HEK293T (cell line): ENCODE measurements around the gene AKT2.

Experiments used
- CTCF ChIA-PET: fragments of 350-600 bp; formaldehyde crosslinking; extraction: SDS; loops from one replicate; lab custom pipeline; 2021; ENCODE audit warnings: antibody characterized with exemption, inconsistent platforms; lab: Yijun Ruan, JAX
- POLR2A ChIA-PET: fragments of 350-600 bp; formaldehyde crosslinking; extraction: SDS; loops from one replicate; lab custom pipeline; 2020; ENCODE audit warnings: antibody characterized with exemption, inconsistent platforms; lab: Yijun Ruan, JAX
- DNase-seq: peaks from one replicate; pipeline ENCODE4 v3.0.0; 2012; ENCODE audit warnings: mixed read lengths; ENCODE audit errors: extremely low spot score
- ARNT ChIP-seq: fragments of 450-650 bp; IDR thresholded peaks from 2 replicates; pipeline ENCODE4 v1.6.1; 2017; ENCODE audit warnings: mild to moderate bottlenecking
- BHLHE40 ChIP-seq: fragments of 450-650 bp; IDR thresholded peaks from 2 replicates; pipeline ENCODE4 v1.6.1; 2016; ENCODE audit warnings: mild to moderate bottlenecking, moderate library complexity, borderline replicate concordance
- CTBP1 ChIP-seq: fragments of 450-650 bp; IDR thresholded peaks from 2 replicates; pipeline ENCODE4 v1.6.1; 2016; ENCODE audit warnings: borderline replicate concordance
- ELF4 ChIP-seq: fragments of 450-650 bp; IDR thresholded peaks from 2 replicates; pipeline ENCODE4 v1.6.1; 2017; ENCODE audit warnings: antibody characterized with exemption
- FOXA1 ChIP-seq: fragments of 450-650 bp; IDR thresholded peaks from 2 replicates; pipeline ENCODE4 v1.6.1; 2016; ENCODE audit warnings: mild to moderate bottlenecking
- FOXK2 ChIP-seq: fragments of 450-650 bp; IDR thresholded peaks from 2 replicates; pipeline ENCODE4 v1.6.1; 2016; ENCODE audit warnings: mild to moderate bottlenecking
- FOXM1 ChIP-seq: fragments of 450-650 bp; IDR thresholded peaks from 2 replicates; pipeline ENCODE4 v1.6.1; 2017; ENCODE audit warnings: mild to moderate bottlenecking, borderline replicate concordance
- HDGF ChIP-seq: fragments of 450-650 bp; IDR thresholded peaks from 2 replicates; pipeline ENCODE4 v1.6.1; 2017; ENCODE audit warnings: antibody characterized with exemption, borderline replicate concordance
- L3MBTL2 ChIP-seq: fragments of 450-650 bp; conservative IDR thresholded peaks from 2 replicates; pipeline ENCODE4 v1.6.1; 2016; ENCODE audit warnings: mild to moderate bottlenecking
- LEF1 ChIP-seq: fragments of 450-650 bp; IDR thresholded peaks from 2 replicates; pipeline ENCODE4 v1.6.1; 2017; ENCODE audit warnings: mild to moderate bottlenecking, borderline replicate concordance
- NFRKB ChIP-seq: fragments of 450-650 bp; IDR thresholded peaks from 2 replicates; pipeline ENCODE4 v1.6.1; 2016; ENCODE audit warnings: mild to moderate bottlenecking, moderate library complexity
- PKNOX1 ChIP-seq: fragments of 450-650 bp; IDR thresholded peaks from 2 replicates; pipeline ENCODE4 v1.6.1; 2016
- SP1 ChIP-seq: fragments of 450-650 bp; IDR thresholded peaks from 2 replicates; pipeline ENCODE4 v1.6.1; 2017
- SUZ12 ChIP-seq: fragments of 450-650 bp; IDR thresholded peaks from 2 replicates; pipeline ENCODE4 v1.6.1; 2016; ENCODE audit warnings: mild to moderate bottlenecking
- TARDBP ChIP-seq: fragments of 450-650 bp; IDR thresholded peaks from 2 replicates; pipeline ENCODE4 v1.6.1; 2016
- ZNF384 ChIP-seq: fragments of 450-650 bp; IDR thresholded peaks from 2 replicates; pipeline ENCODE4 v1.6.1; 2016

Gene AKT2

GRCh38 chr19:40281381-40282208 lies 3.5 kb downstream of the AKT2 start:
- TF ChIP-seq ARNT (no peak), ELF4 (no peak), ZNF384 (no peak), HDGF (no peak), SUZ12 (no peak), L3MBTL2 (no peak), TARDBP (no peak), CTBP1 (no peak), FOXA1 (no peak), NFRKB (no peak), FOXK2 (no peak), LEF1 (no peak), SP1 (no peak), FOXM1 (no peak), PKNOX1 (no peak), BHLHE40 (no peak)
- CTCF ChIA-PET, result interaction anchor here (0.6 kb wide), 1 partner anchor 353 kb away, joined by 9 read pairs; no protein-coding TSS in a partner anchor
- POLR2A ChIA-PET, result interaction anchor here (1.4 kb wide), 1 partner anchor 67 kb away, joined by 4 read pairs; the partner anchor contains the start of genes C19orf47 and PLD3
- no peak for DNase-seq

- DNase-seq, result no peak
- ChIA-PET CTCF (no interaction called here), POLR2A (no interaction called here)
- no peak for TF ChIP-seq L3MBTL2
Observed at GRCh38 chr19:40280608-40281221, 4.4 kb downstream of the AKT2 start.

GRCh38 chr19:40279761-40280607 lies 5.2 kb downstream of the AKT2 start:
- TF ChIP-seq HDGF (no peak), BHLHE40 (no peak), PKNOX1 (no peak), L3MBTL2 (no peak), NFRKB (no peak), FOXM1 (no peak), SUZ12 (no peak), FOXA1 (no peak), ZNF384 (no peak), LEF1 (no peak)
- ChIA-PET POLR2A (no interaction called here), CTCF (interaction anchor here (0.6 kb wide), 1 partner anchor 109 kb away, joined by 3 read pairs; no protein-coding TSS in a partner anchor)
- DNase-seq, result no peak

- ChIA-PET POLR2A (no interaction called here), CTCF (interaction anchor here (0.6 kb wide), 1 partner anchor 108 kb away, joined by 3 read pairs; no protein-coding TSS in a partner anchor)
- DNase-seq, result no peak
- TF ChIP-seq L3MBTL2 (no peak), FOXK2 (no peak)
Observed at GRCh38 chr19:40279120-40279551, 6.0 kb downstream of the AKT2 start.

GRCh38 chr19:40278361-40279035 lies 6.6 kb downstream of the AKT2 start:
- TF ChIP-seq PKNOX1, result no peak
- TF ChIP-seq CTBP1, result no peak
- TF ChIP-seq HDGF, result no peak
- no peak for TF ChIP-seq ELF4
- no peak for TF ChIP-seq ZNF384
- no peak for TF ChIP-seq NFRKB
- no peak for TF ChIP-seq ARNT
- no peak for TF ChIP-seq FOXM1
- no peak for TF ChIP-seq FOXA1
- TF ChIP-seq TARDBP, result no peak
- TF ChIP-seq FOXK2, result no peak
- CTCF ChIA-PET, result interaction anchor here (0.7 kb wide), 1 partner anchor 27 kb away, joined by 3 read pairs; no protein-coding TSS in a partner anchor

More at GRCh38 chr19:40278361-40279035, 6.6 kb downstream of the AKT2 start:
- POLR2A ChIA-PET, result no interaction called here
- DNase-seq, result no peak
